NK-92 treated with Interleukin-12 subunit alpha and Interleukin-12 subunit beta, amount 100 ng/mL, for 24 hours (cell line): Measurements from ENCODE around the gene PSG3.
"Not testable (repeated sequence)": the region's sequence is repeated elsewhere in the genome, so short reads cannot be mapped to it uniquely, and the experiment has no call there.

Experiments
- DNase-seq: peaks from one replicate; lab custom pipeline; 2025; lab: John Stamatoyannopoulos, UW

Gene PSG3

GRCh38 chr19:42740381-42740780 is at the start of gene PSG3:
PSG3 (minus strand) TSS chr19:42740481; CDS start chr19:42740384, 97 bp downstream.
- DNase-seq = not testable (repeated sequence)

GRCh38 chr19:42788766-42789165 is 48.5 kb upstream of the PSG3 start:
- not testable (repeated sequence) for DNase-seq

GRCh38 chr19:42787766-42788165 is 47.5 kb upstream of the PSG3 start:
- DNase-seq = not testable (repeated sequence)

- DNase-seq = peak; percentile 41
Observed at GRCh38 chr19:42776750-42777612, 36.7 kb upstream of the PSG3 start.

GRCh38 chr19:42774510-42775158 is 34.4 kb upstream of the PSG3 start:
- DNase-seq = not testable (repeated sequence)

- DNase-seq = not testable (repeated sequence)
Observed at GRCh38 chr19:42767319-42767718, 27.0 kb upstream of the PSG3 start.

- not testable (repeated sequence) for DNase-seq
Observed at GRCh38 chr19:42766871-42767270, 26.6 kb upstream of the PSG3 start.

- no peak for DNase-seq
Observed at GRCh38 chr19:42764836-42765235, 24.6 kb upstream of the PSG3 start.

GRCh38 chr19:42762789-42763188 is 22.5 kb upstream of the PSG3 start:
- DNase-seq = no peak

GRCh38 chr19:42761924-42762295 is 21.6 kb upstream of the PSG3 start:
- DNase-seq = not testable (repeated sequence)

- DNase-seq = not testable (repeated sequence)
Observed at GRCh38 chr19:42760954-42761923, 21.0 kb upstream of the PSG3 start.

- not testable (repeated sequence) for DNase-seq
Observed at GRCh38 chr19:42758667-42759066, 18.4 kb upstream of the PSG3 start.

GRCh38 chr19:42752246-42752645 is 12.0 kb upstream of the PSG3 start:
- not testable (repeated sequence) for DNase-seq

GRCh38 chr19:42741726-42742607 is 1.7 kb upstream of the PSG3 start:
- not testable (repeated sequence) for DNase-seq

GRCh38 chr19:42737581-42738011 is 2.7 kb downstream of the PSG3 start:
- not testable (repeated sequence) for DNase-seq

- DNase-seq = not testable (repeated sequence)
Observed at GRCh38 chr19:42728341-42728740, 11.9 kb downstream of the PSG3 start.

- DNase-seq = not testable (repeated sequence)
Observed at GRCh38 chr19:42714000-42714399, 26.3 kb downstream of the PSG3 start.

GRCh38 chr19:42712753-42713152 is 27.5 kb downstream of the PSG3 start:
- not testable (repeated sequence) for DNase-seq

- not testable (repeated sequence) for DNase-seq
Observed at GRCh38 chr19:42710986-42711385, 29.3 kb downstream of the PSG3 start.

- DNase-seq = no peak
Observed at GRCh38 chr19:42697884-42698283, 42.4 kb downstream of the PSG3 start.
